Right lobe of liver (tissue), 6 donors: ENCODE results near the gene PELI1. TPM values are rescaled to one million over a fixed set of nuclear protein-coding genes. Genes with fewer than 3 reads are reported as not detected.

ENCODE experiments used
- ATAC-seq, 4 donors: fragments of 200-7000 bp; cut with Tn5 transposase; one replicate each; pipeline ENCODE4 v1.9.1; 2020; ENCODE audit warnings: mild to moderate bottlenecking in 4 of 4, moderate library complexity in 4 of 4
- DNase-seq, 3 donors: peaks; one replicate each; pipeline ENCODE4 v3.0.0-alpha.2; 2020
- H3K27ac ChIP-seq, 3 donors: fragments of 200-600 bp; one replicate each; pipeline ENCODE4 v1.8.0; 2022
- H3K27me3 ChIP-seq, 2 donors: fragments of 200-600 bp; one replicate each; pipeline ENCODE4 v1.8.0; 2022
- H3K36me3 ChIP-seq, 4 donors: fragments of 200-600 bp; sonication (generic) in 1 of 4; one replicate each; pipeline versions ENCODE4 v1.5.1 to v1.8.0; 2017 to 2022; ENCODE audit warnings: control low read depth in 1 of 4
- H3K4me1 ChIP-seq, 4 donors: fragments of 200-600 bp; sonication (generic) in 1 of 4; one replicate each; pipeline versions ENCODE4 v1.5.1 to v1.8.0; 2017 to 2022; ENCODE audit warnings: control low read depth in 1 of 4
- H3K4me3 ChIP-seq, 3 donors: fragments of 200-600 bp; one replicate each; pipeline ENCODE4 v1.8.0; 2022
- H3K9me3 ChIP-seq, 4 donors: fragments of 200-600 bp; sonication (generic) in 1 of 4; one replicate each; pipeline versions ENCODE4 v1.5.1 to v1.8.0; 2017 to 2022; ENCODE audit warnings: control low read depth in 1 of 4
- CTCF ChIP-seq, 4 donors: fragments of 200-600 bp in 3 of 4; fragments of 450-650 bp in 1 of 4; IDR thresholded peaks; one replicate each; pipeline versions ENCODE4 v1.5.1 to v1.8.0; 2016 to 2022; ENCODE audit warnings: antibody characterized with exemption in 4 of 4, mild to moderate bottlenecking in 2 of 4
- POLR2A ChIP-seq: fragments of 450-650 bp; IDR thresholded peaks from one replicate; pipeline ENCODE4 v1.6.1; 2017; ENCODE audit warnings: antibody characterized with exemption, mild to moderate bottlenecking
- WGBS: methylation state at CpG from one replicate; pipeline ENCODE4 v1.1.6; 2018; ENCODE audit warnings: low coverage, low lambda C conversion rate; ENCODE audit not compliant: insufficient coverage; ENCODE audit errors: missing lambda C conversion rate; 5-methylcytosine and 5-hydroxymethylcytosine counted together
- intact Hi-C, 2 donors: fragments of 100-400 bp; cut with DNase I; formaldehyde crosslinking; loops; one replicate each; pipeline versions ENCODE4 v1.11.2 to v1.14.1; 2022
- total RNA-seq, 6 experiments: library from RNA; depleted of rRNA in 2 of 6; stranded (reverse); fragments of >200 nt in 2 of 6; fragmentation: NEBNext Ultra II Directional in 3 of 6; extraction: Animal tissue kit (Norgen Biotek cat#: 25700) in 3 of 6; gene quantifications; one replicate each; pipeline versions ENCODE4 v1.1.0 to v1.2.4, GENCODE V29; 2016 to 2023
- donor health status: DM: no; HTN: yes; CAD: no.
- donor health status: DM: no; HTN: no; CAD: no.
- donor health status: DM: no; HTN: no; CAD: no.
- donor health status: DM: no; HTN: yes; CAD: no.
- donor health status: DM: no; HTN: yes; CAD: no.

Gene PELI1
- total RNA-seq, 6 experiments from 2014 or later: 4.7 to 18.8 (median 8.3) TPM

GRCh38 chr2:64124571-64124970 is 19.6 kb downstream of the PELI1 start:
- H3K27ac ChIP-seq: no peak overlapping the region
- DNase-seq: no peak
- no peak for TF ChIP-seq POLR2A
- TF ChIP-seq CTCF (IDR thresholded peaks at IDR 0.05): no peak
- intact Hi-C loops: no loop called here
- no peaks in the 10 kb centered on the region for H3K36me3 ChIP-seq
- H3K9me3 ChIP-seq: no peaks in the 10 kb centered on the region
- peaks cover 0 to 18% (median 0%) of the 10 kb centered on the region in 4 donors for H3K4me1 ChIP-seq
- H3K27me3 ChIP-seq: no peaks in the 10 kb centered on the region
- ATAC-seq: no peak
- H3K4me3 ChIP-seq: no peak overlapping the region

GRCh38 chr2:64124168-64124567 is 20.1 kb downstream of the PELI1 start:
- WGBS: 95% methylated on average over 3 of the region's 3 CpGs
- no peak for TF ChIP-seq POLR2A
- TF ChIP-seq CTCF (IDR thresholded peaks at IDR 0.05): no peak
- no peaks in the 10 kb centered on the region for H3K36me3 ChIP-seq
- H3K27ac ChIP-seq: no peak overlapping the region
- H3K4me1 ChIP-seq: peaks cover 0 to 18% (median 0%) of the 10 kb centered on the region in 4 donors
- H3K9me3 ChIP-seq: no peaks in the 10 kb centered on the region
- intact Hi-C loops: no loop called here
- ATAC-seq (no peak), DNase-seq (no peak)
- H3K27me3 ChIP-seq: no peaks in the 10 kb centered on the region
- no peak overlapping the region for H3K4me3 ChIP-seq

- intact Hi-C loops: no loop called here
- DNase-seq: no peak
- H3K4me1 ChIP-seq: peaks cover 0 to 15% (median 0%) of the 10 kb centered on the region in 4 donors
Measured at GRCh38 chr2:64123740-64124139, 20.5 kb downstream of the PELI1 start.

GRCh38 chr2:64122358-64122757 is 21.9 kb downstream of the PELI1 start:
- ATAC-seq: no peak
- TF ChIP-seq POLR2A (no peak), CTCF (IDR thresholded peaks at IDR 0.05) (no peak)
- intact Hi-C loops: no loop called here
- Histone ChIP-seq H3K36me3 (no peaks in the 10 kb centered on the region), H3K27me3 (no peaks in the 10 kb centered on the region), H3K4me3 (no peak overlapping the region), H3K27ac (no peak overlapping the region), H3K4me1 (peaks cover 0 to 13% (median 0%) of the 10 kb centered on the region in 4 donors), H3K9me3 (no peaks in the 10 kb centered on the region)
- WGBS: 72% methylated on average over 7 of the region's 7 CpGs
- DNase-seq: no peak

More at GRCh38 chr2:64123740-64124139, 20.5 kb downstream of the PELI1 start:
- WGBS: 100% methylated on average over 1 of the region's 1 CpG
- H3K9me3 ChIP-seq: no peaks in the 10 kb centered on the region
- TF ChIP-seq POLR2A: no peak
- no peak for TF ChIP-seq CTCF (IDR thresholded peaks at IDR 0.05)
- no peaks in the 10 kb centered on the region for H3K36me3 ChIP-seq
- H3K27me3 ChIP-seq: no peaks in the 10 kb centered on the region
- H3K4me3 ChIP-seq: no peak overlapping the region
- no peak overlapping the region for H3K27ac ChIP-seq
- no peak for ATAC-seq

- no peak overlapping the region for H3K27ac ChIP-seq
- intact Hi-C loops: no loop called here
- H3K9me3 ChIP-seq: no peaks in the 10 kb centered on the region
- H3K27me3 ChIP-seq: no peaks in the 10 kb centered on the region
- no peaks in the 10 kb centered on the region for H3K36me3 ChIP-seq
- ATAC-seq (no peak), DNase-seq (no peak)
- peaks cover 2 to 27% (median 8%) of the 10 kb centered on the region in 4 donors for H3K4me1 ChIP-seq
- no peak overlapping the region for H3K4me3 ChIP-seq
- WGBS: 72% methylated on average over 6 of the region's 6 CpGs
- TF ChIP-seq POLR2A: no peak
- no peak for TF ChIP-seq CTCF (IDR thresholded peaks at IDR 0.05)
Measured at GRCh38 chr2:64120928-64121327, 23.3 kb downstream of the PELI1 start.
